Thoracic aorta (tissue), 2 donors: ENCODE results near the gene OGDH. TPM values are rescaled to one million over a fixed set of nuclear protein-coding genes. Genes with fewer than 3 reads are reported as not detected.
"Not testable (repeated sequence)": the region's sequence is repeated elsewhere in the genome, so short reads cannot be mapped to it uniquely, and the experiment has no call there.

ENCODE experiments used
- ATAC-seq: fragments of 150-250 bp; one replicate; pipeline ENCODE4 v1.8.0; 2017; ENCODE audit warnings: low read depth; ENCODE audit not compliant: insufficient number of reproducible peaks, low FRiP score
- DNase-seq: peaks from one replicate; pipeline ENCODE4 v3.0.0-alpha.2; 2020; ENCODE audit warnings: low spot score
- H3K27ac ChIP-seq, 2 donors: fragments of 200-600 bp; sonication (generic); 1 replicate in 1 of 2; 2 replicates in 1 of 2; pipeline ENCODE4 v1.5.1; 2016; ENCODE audit warnings: mild to moderate bottlenecking in 2 of 2, moderate library complexity in 2 of 2
- H3K27me3 ChIP-seq: fragments of 200-600 bp; sonication (generic); replicated peaks from 2 replicates; pipeline ENCODE4 v1.6.0; 2016; ENCODE audit warnings: mild to moderate bottlenecking; ENCODE audit not compliant: insufficient read depth
- H3K36me3 ChIP-seq: fragments of 200-600 bp; sonication (generic); one replicate; pipeline ENCODE4 v1.5.1; 2016
- H3K4me1 ChIP-seq, 2 donors: fragments of 200-600 bp; sonication (generic); 1 replicate in 1 of 2; 2 replicates in 1 of 2; pipeline versions ENCODE4 v1.5.1 to v1.6.0; 2016; ENCODE audit warnings: low read depth in 2 of 2, mild to moderate bottlenecking in 1 of 2; ENCODE audit not compliant: control insufficient read depth in 1 of 2
- H3K4me3 ChIP-seq: fragments of 200-600 bp; sonication (generic); 2 replicates; pipeline ENCODE4 v1.5.1; 2016; ENCODE audit warnings: mild to moderate bottlenecking
- H3K9me3 ChIP-seq: fragments of 200-600 bp; sonication (generic); 2 replicates; pipeline ENCODE4 v1.5.1; 2016
- total RNA-seq, 2 donors: library from RNA; depleted of rRNA; stranded (reverse); fragments of >200 nt; gene quantifications; one replicate each; pipeline versions ENCODE4 v1.1.0 to v1.2.3, GENCODE V29; 2016
- TF ChIP-seq, protein P1 (sequence below): fragments of 200-600 bp; sonication (generic); IDR thresholded peaks from one replicate; pipeline ENCODE4 v1.5.1; 2019; ENCODE audit warnings: antibody characterized with exemption

OGDH gene
- total RNA-seq: 10 to 100 TPM; 80.8 to 99.2 TPM

DNA sequence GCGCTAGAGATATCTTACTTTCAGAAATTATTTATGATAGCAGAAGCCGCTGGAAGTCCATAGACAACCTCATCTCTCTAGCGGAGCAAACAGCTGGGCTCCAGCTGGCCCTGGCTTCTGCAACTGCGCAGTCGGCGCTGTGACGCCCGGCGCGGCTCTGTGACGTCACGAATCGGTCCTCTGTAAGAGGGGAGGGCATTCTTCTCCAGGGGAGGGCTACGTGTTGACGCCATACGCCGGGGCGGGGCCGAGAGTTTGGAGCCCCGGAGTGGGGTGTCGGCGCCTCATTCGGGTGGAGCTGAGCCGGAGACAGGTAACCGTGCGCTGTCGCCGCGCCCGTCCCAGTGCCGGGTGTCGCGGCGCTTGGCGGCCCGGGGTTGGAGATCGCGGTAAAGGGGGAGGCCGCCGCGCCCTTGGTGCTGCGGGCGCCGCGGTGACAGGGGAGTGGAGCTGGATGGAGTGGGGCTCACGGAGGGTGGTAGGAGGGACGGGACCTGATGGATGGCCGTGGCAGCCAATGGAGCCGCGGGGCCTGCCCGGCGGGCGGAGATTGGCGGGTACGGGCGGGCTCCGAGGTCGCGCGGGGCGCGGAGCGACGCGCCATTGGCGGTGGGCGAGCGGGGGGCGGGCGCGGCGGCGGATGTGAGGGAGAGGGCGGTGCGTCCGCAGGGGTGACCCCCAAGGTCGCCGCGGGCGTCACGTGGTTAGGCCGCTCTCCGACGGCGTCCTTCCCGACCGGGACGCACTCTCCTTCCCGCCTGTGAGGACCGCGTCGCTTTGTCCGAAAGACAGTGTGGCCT, at the start of gene OGDH:
TSS of gene OGDH (plus strand) at position 287 of the 800 bp plus-strand sequence. CDS start 17,717 bp downstream, outside the sequence.
- ATAC-seq: peak; percentile 97
- Histone ChIP-seq H3K27ac (peak within 1 kb of the TSS; percentile 99 to 100), H3K4me3 (peak within 1 kb of the TSS; percentile 100), H3K36me3 (no peaks in the 10 kb centered on the region), H3K4me1 (peaks cover 13 to 22% of the 10 kb centered on the region in 2 donors), H3K27me3 (no peaks in the 10 kb centered on the region), H3K9me3 (no peaks in the 10 kb centered on the region)
- TF ChIP-seq, protein P1, sequence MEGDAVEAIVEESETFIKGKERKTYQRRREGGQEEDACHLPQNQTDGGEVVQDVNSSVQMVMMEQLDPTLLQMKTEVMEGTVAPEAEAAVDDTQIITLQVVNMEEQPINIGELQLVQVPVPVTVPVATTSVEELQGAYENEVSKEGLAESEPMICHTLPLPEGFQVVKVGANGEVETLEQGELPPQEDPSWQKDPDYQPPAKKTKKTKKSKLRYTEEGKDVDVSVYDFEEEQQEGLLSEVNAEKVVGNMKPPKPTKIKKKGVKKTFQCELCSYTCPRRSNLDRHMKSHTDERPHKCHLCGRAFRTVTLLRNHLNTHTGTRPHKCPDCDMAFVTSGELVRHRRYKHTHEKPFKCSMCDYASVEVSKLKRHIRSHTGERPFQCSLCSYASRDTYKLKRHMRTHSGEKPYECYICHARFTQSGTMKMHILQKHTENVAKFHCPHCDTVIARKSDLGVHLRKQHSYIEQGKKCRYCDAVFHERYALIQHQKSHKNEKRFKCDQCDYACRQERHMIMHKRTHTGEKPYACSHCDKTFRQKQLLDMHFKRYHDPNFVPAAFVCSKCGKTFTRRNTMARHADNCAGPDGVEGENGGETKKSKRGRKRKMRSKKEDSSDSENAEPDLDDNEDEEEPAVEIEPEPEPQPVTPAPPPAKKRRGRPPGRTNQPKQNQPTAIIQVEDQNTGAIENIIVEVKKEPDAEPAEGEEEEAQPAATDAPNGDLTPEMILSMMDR: no peak
- DNase-seq: peak; percentile 94

DNA sequence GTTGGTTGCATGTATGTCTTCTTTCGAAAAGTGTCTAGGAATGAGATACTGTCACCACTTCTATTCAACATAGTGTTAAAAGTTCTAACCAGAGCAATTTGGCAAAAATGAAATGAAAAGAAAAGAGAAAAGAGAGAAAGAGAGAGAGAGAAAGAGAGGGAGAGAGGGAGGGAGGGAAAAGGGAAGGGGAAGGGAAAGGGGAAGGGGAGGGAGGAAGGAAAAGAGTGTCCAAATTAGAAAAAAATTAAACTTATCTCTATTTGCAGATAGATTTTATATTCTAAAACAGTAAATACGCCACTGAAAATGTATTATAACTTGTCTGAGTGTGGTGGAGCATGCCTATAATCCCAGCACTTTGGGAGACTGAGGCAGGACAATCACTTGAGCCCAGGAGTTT, 48.9 kb upstream of the OGDH start:
- Histone ChIP-seq H3K9me3 (no peaks in the 10 kb centered on the region), H3K27me3 (no peaks in the 10 kb centered on the region), H3K36me3 (no peaks in the 10 kb centered on the region), H3K4me1 (no peaks in the 10 kb centered on the region), H3K27ac (no peak overlapping the region), H3K4me3 (no peak overlapping the region)
- no peak for ATAC-seq
- no peak for DNase-seq
- TF ChIP-seq, protein P1: no peak

DNA sequence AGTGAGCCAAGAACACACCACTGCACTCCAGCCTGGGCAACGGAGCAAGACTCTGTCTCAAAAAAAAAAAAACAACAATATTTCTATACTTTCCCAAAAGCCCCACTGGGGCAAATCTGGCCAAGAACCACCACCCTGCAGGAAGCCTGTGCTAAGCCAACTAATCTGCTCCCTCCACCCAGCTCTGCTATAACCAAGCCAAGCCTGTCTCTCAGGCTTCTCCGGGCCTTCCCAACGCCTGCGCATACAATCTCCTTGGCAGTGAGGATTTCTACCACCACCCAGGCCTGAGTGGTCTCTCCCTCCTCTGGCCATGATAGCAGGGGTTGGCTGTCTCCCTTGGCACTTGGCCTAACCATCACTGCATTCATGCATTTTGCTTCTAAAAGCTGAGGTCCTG, 46.9 kb upstream of the OGDH start:
- Histone ChIP-seq H3K9me3 (no peaks in the 10 kb centered on the region), H3K36me3 (peaks cover 6% of the 10 kb centered on the region), H3K27ac (no peak overlapping the region), H3K4me1 (no peaks in the 10 kb centered on the region), H3K27me3 (no peaks in the 10 kb centered on the region), H3K4me3 (no peak overlapping the region)
- TF ChIP-seq, protein P1: no peak
- ATAC-seq (no peak), DNase-seq (no peak)

DNA sequence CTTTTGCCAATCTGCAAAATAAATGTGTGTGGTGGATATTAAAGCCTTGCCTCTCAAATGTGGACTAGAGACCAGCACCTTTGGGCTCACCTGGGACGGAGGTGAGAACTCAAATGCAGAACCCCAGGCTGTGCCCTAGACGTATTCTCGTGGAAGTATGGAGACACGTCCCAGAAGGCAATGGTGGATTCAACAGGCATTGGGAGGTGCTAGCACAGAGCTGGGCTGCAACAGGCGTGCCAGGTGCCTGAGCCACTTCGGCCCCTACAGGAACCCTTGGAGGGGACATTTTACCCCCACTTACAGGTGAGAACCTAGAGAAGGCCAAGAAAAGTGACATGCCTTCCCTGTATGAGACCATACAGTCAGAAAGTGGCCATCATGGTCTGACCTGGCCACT, 44.9 kb upstream of the OGDH start:
- H3K4me1 ChIP-seq: no peaks in the 10 kb centered on the region
- no peaks in the 10 kb centered on the region for H3K27me3 ChIP-seq
- TF ChIP-seq, protein P1: no peak
- H3K27ac ChIP-seq: no peak overlapping the region
- no peak for ATAC-seq
- H3K36me3 ChIP-seq: peaks cover 18% of the 10 kb centered on the region
- H3K9me3 ChIP-seq: no peaks in the 10 kb centered on the region
- no peak for DNase-seq
- no peak overlapping the region for H3K4me3 ChIP-seq

DNA sequence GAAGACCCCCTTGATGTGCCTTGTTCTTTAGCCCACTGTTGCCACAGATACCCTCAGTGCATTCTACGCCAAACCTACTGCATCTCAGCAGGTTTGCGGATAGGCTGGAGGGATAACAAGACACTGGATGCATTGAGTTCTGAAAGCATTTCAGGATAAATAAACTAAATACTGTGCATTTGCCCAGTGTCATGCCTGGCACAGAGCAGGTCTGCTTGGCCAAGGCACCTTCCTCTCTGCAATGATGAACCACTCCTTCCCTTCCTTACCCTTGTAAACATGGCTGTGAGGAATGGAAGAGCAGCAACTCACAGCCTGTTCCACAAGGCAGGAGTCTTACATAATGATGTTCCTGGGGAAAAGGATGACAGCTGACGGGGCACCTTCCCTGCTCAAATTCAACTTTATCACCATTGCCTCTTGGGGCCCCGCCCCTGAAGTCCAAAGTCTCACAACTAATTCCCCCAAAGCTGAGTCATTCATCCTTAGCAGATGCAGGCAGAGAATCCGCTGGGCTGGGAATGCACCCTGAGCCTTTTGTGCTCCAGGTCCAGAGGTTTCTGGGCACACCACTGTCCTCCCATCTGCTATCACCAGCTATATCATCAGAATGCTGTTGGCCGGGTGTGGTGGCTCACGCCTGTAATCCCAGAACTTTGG, 44.3 kb upstream of the OGDH start:
- no peak for DNase-seq
- Histone ChIP-seq H3K4me3 (no peak overlapping the region), H3K4me1 (no peaks in the 10 kb centered on the region), H3K27ac (no peak overlapping the region), H3K27me3 (no peaks in the 10 kb centered on the region), H3K36me3 (peaks cover 20% of the 10 kb centered on the region), H3K9me3 (no peaks in the 10 kb centered on the region)
- no peak for ATAC-seq
- TF ChIP-seq, protein P1: no peak

DNA sequence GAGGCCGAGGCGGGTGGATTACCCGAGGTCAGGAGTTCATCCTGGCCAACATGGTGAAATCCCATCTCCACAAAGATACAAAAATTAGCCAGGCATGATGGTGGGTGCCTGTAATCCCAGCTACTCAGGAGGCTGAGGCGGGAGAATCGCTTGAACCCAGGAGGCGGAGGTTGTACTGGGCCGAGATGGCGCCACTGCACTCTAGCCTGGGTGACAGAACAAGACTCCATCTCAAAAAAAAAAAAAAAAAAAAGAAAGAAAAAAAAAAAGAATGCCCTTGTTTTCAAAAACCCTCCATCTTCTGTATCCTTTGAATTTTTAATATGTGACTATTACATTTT, 43.8 kb upstream of the OGDH start:
- H3K4me3 ChIP-seq, DNase-seq, H3K4me1 ChIP-seq, H3K9me3 ChIP-seq, H3K27ac ChIP-seq, ATAC-seq, H3K27me3 ChIP-seq: not testable (repeated sequence)
- H3K36me3 ChIP-seq: peaks cover 22% of the 10 kb centered on the region
